ENCODE results near the gene ARHGEF19. TPM values are rescaled to one million over a fixed set of nuclear protein-coding genes. Genes with fewer than 3 reads are reported as not detected.

The ARHGEF19 gene
- total and polyA plus RNA-seq, 9 of the 15 experiments (the other 6 are each of a cell fraction or from before 2014, with no cell fraction given) = 0.73 to 21.0 (median 5.2) TPM

GRCh38 chr1:16248603-16249516, 36.4 kb upstream of the ARHGEF19 start (continued):
- TF ChIP-seq ZNF318 (IDR thresholded peaks at IDR 0.05; ENCODE audit: borderline replicate concordance in 1 of 2, low read depth in 1 of 2) = peak in 1 of 2 experiments; percentile 86; a peak in 2 of 4 replicates
- peak in 1 of 2 experiments; percentile 90; a peak in 2 of 4 replicates for TF ChIP-seq RCOR1 (IDR thresholded peaks at IDR 0.05; ENCODE audit: borderline replicate concordance in 1 of 2, low read depth in 2 of 2, low read length in 2 of 2)
- 0 out of 4 replicates have a peak, but pooled peaks of 1 of the 2 experiments have one; percentile 56 for TF ChIP-seq MLX (CRISPR knock-in tag; conservative IDR thresholded peaks at IDR 0.05)
- TF ChIP-seq NFXL1 (CRISPR knock-in tag; IDR thresholded peaks at IDR 0.05) = peak; percentile 87
- TF ChIP-seq E2F3 (CRISPR knock-in tag; IDR thresholded peaks at IDR 0.05) = 0 out of 2 replicates have a peak, but pooled peaks have one; percentile 20
- TF ChIP-seq OTX1 (CRISPR knock-in tag; IDR thresholded peaks at IDR 0.05) = 0 out of 2 replicates have a peak, but pooled peaks have one; percentile 51
- TF ChIP-seq GTF3C2 (IDR thresholded peaks at IDR 0.05; ENCODE audit: borderline replicate concordance, extremely low read depth, insufficient read length) = no peak
- TF ChIP-seq XRCC3 (IDR thresholded peaks at IDR 0.05) = no peak
- TF ChIP-seq SP1 (CRISPR knock-in tag; IDR thresholded peaks at IDR 0.05) = 0 out of 2 replicates have a peak, but pooled peaks have one; percentile 57
- TF ChIP-seq HBP1 (CRISPR knock-in tag; IDR thresholded peaks at IDR 0.05) = peak; percentile 89

Measured in K562 (cell line).